Ishikawa (cell line): Measurements from ENCODE around the gene ARPC5L.

Source experiments
- CEBPB ChIP-seq: IDR thresholded peaks from 2 replicates; pipeline ENCODE4 v1.6.1; 2012
- CREB1 ChIP-seq: IDR thresholded peaks from 2 replicates; pipeline ENCODE4 v1.6.1; 2012; ENCODE audit warnings: low read depth
- EGR1 ChIP-seq: IDR thresholded peaks from 2 replicates; pipeline ENCODE4 v1.6.1; 2012
- EP300 ChIP-seq: IDR thresholded peaks from 2 replicates; pipeline ENCODE4 v1.6.1; 2012; ENCODE audit warnings: borderline replicate concordance
- FOXM1 ChIP-seq: IDR thresholded peaks from 2 replicates; pipeline ENCODE4 v1.6.1; 2012; ENCODE audit warnings: low read depth, borderline replicate concordance
- MAX ChIP-seq: IDR thresholded peaks from 2 replicates; pipeline ENCODE4 v1.6.1; 2012
- NFIC ChIP-seq: IDR thresholded peaks from 2 replicates; pipeline ENCODE4 v1.6.1; 2012
- RAD21 ChIP-seq: IDR thresholded peaks from 2 replicates; pipeline ENCODE4 v1.6.1; 2012; ENCODE audit warnings: low read depth
- REST ChIP-seq: IDR thresholded peaks from 2 replicates; pipeline ENCODE4 v1.6.1; 2012; ENCODE audit warnings: low read depth, mild to moderate bottlenecking
- TAF1 ChIP-seq: IDR thresholded peaks from 2 replicates; pipeline ENCODE4 v1.6.1; 2012; ENCODE audit warnings: low read depth, mild to moderate bottlenecking
- TCF12 ChIP-seq: IDR thresholded peaks from 2 replicates; pipeline ENCODE4 v1.6.1; 2012; ENCODE audit warnings: low read depth
- TEAD4 ChIP-seq: IDR thresholded peaks from 2 replicates; pipeline ENCODE4 v1.6.1; 2012
- USF1 ChIP-seq: IDR thresholded peaks from 2 replicates; pipeline ENCODE4 v1.6.1; 2012
- YY1 ChIP-seq: IDR thresholded peaks from 2 replicates; pipeline ENCODE4 v1.6.1; 2012; ENCODE audit warnings: low read depth
- ZBTB7A ChIP-seq: IDR thresholded peaks from 2 replicates; pipeline ENCODE4 v1.6.1; 2012; ENCODE audit warnings: low read depth

The ARPC5L gene

GRCh38 chr9:124815601-124816000 lies 46.3 kb upstream of the ARPC5L start:
- TF ChIP-seq TCF12: no peak
- no peak for TF ChIP-seq TEAD4
- no peak for TF ChIP-seq NFIC
- no peak for TF ChIP-seq YY1

GRCh38 chr9:124818431-124819281 lies 43.3 kb upstream of the ARPC5L start:
- TF ChIP-seq TEAD4 (no peak), REST (no peak), TAF1 (no peak), EGR1 (no peak), YY1 (no peak), NFIC (no peak), ZBTB7A (no peak), USF1 (no peak), RAD21 (no peak), CREB1 (no peak), TCF12 (no peak), FOXM1 (no peak), MAX (no peak), EP300 (no peak), CEBPB (no peak)

- TF ChIP-seq REST: no peak
- no peak for TF ChIP-seq EGR1
- TF ChIP-seq TAF1: no peak
- no peak for TF ChIP-seq MAX
- TF ChIP-seq CEBPB: no peak
- TF ChIP-seq TEAD4: no peak
- no peak for TF ChIP-seq CREB1
- TF ChIP-seq TCF12: no peak
- TF ChIP-seq FOXM1: no peak
- TF ChIP-seq YY1: no peak
Observed at GRCh38 chr9:124820698-124821623, 41.0 kb upstream of the ARPC5L start.

GRCh38 chr9:124828489-124829333 lies 33.2 kb upstream of the ARPC5L start:
- TF ChIP-seq CEBPB: no peak
- TF ChIP-seq TCF12: no peak
- no peak for TF ChIP-seq EGR1
- no peak for TF ChIP-seq CREB1
- no peak for TF ChIP-seq RAD21
- TF ChIP-seq ZBTB7A: no peak
- TF ChIP-seq MAX: no peak
- TF ChIP-seq TAF1: no peak
- TF ChIP-seq TEAD4: no peak
- no peak for TF ChIP-seq REST
- no peak for TF ChIP-seq YY1
